K562 (cell line): ENCODE results near the gene AIFM1. TPM values are rescaled to one million over a fixed set of nuclear protein-coding genes. Genes with fewer than 3 reads are reported as not detected.

Source experiments
- COPS2 ChIP-seq: fragments of 450-650 bp; conservative IDR thresholded peaks from 2 replicates; pipeline ENCODE4 v1.6.1; 2016; ENCODE audit warnings: mild to moderate bottlenecking, moderate library complexity
- CREB1 ChIP-seq, 2 experiments: sonication (generic) in 1 of 2; formaldehyde crosslinking in 1 of 2; IDR thresholded peaks; 2 replicates each; pipeline versions ENCODE4 v1.6.1 to v1.8.0; 2012 to 2022; ENCODE audit warnings: inconsistent platforms in 1 of 2, mild to moderate bottlenecking in 1 of 2, missing genetic modification reagents in 1 of 2, moderate library complexity in 1 of 2
- ELF4 ChIP-seq: fragments of 450-650 bp; formaldehyde crosslinking; IDR thresholded peaks from 2 replicates; pipeline ENCODE4 v1.4.0; 2022; ENCODE audit warnings: missing genetic modification characterization
- EP300 ChIP-seq: IDR thresholded peaks from 2 replicates; pipeline ENCODE4 v1.6.1; 2012; ENCODE audit warnings: low read length, improper control_type of control experiment
- HES1 ChIP-seq: fragments of 450-650 bp; IDR thresholded peaks from 2 replicates; pipeline ENCODE4 v1.6.1; 2016; ENCODE audit warnings: low read depth, mild to moderate bottlenecking, moderate library complexity
- HNRNPK ChIP-seq: fragments of 200-400 bp; formaldehyde crosslinking; IDR thresholded peaks from one replicate; pipeline ENCODE4 v1.6.1; 2018; ENCODE audit warnings: mild to moderate bottlenecking, low read depth, low read length; ENCODE audit not compliant: poor library complexity, severe bottlenecking
- ILF3 ChIP-seq: fragments of 450-650 bp; IDR thresholded peaks from 2 replicates; pipeline ENCODE4 v1.6.1; 2018; ENCODE audit warnings: antibody characterized with exemption, mild to moderate bottlenecking, moderate library complexity, borderline replicate concordance
- ILK ChIP-seq: fragments of 450-650 bp; IDR thresholded peaks from 2 replicates; pipeline ENCODE4 v1.6.1; 2016; ENCODE audit warnings: missing genetic modification characterization, low read depth, mild to moderate bottlenecking, missing compliant biosample characterization, moderate library complexity, borderline replicate concordance
- KAT8 ChIP-seq: fragments of 450-650 bp; IDR thresholded peaks from 2 replicates; pipeline ENCODE4 v1.6.1; 2016; ENCODE audit warnings: low read depth, mild to moderate bottlenecking
- KLF1 ChIP-seq: fragments of 450-650 bp; IDR thresholded peaks from 2 replicates; pipeline ENCODE4 v1.6.1; 2016; ENCODE audit warnings: missing genetic modification characterization, missing compliant biosample characterization
- MEF2D ChIP-seq: conservative IDR thresholded peaks from 2 replicates; pipeline ENCODE4 v1.6.1; 2016; ENCODE audit warnings: low read depth, missing genetic modification characterization, missing compliant biosample characterization
- MIER1 ChIP-seq: fragments of 450-650 bp; IDR thresholded peaks from 2 replicates; pipeline ENCODE4 v1.6.1; 2016; ENCODE audit warnings: antibody characterized with exemption, mild to moderate bottlenecking, low read depth
- NELFE ChIP-seq: IDR thresholded peaks from 2 replicates; pipeline ENCODE4 v1.6.1; 2011; ENCODE audit warnings: mild to moderate bottlenecking; ENCODE audit not compliant: insufficient read depth, insufficient read length
- NFATC3 ChIP-seq: fragments of 450-650 bp; IDR thresholded peaks from 2 replicates; pipeline ENCODE4 v1.6.1; 2017; ENCODE audit warnings: mild to moderate bottlenecking
- NFE2L1 ChIP-seq: fragments of 450-650 bp; IDR thresholded peaks from 2 replicates; pipeline ENCODE4 v1.6.1; 2016; ENCODE audit warnings: missing genetic modification characterization, low read depth, mild to moderate bottlenecking, missing compliant biosample characterization, moderate library complexity, borderline replicate concordance
- NR2C1 ChIP-seq, 2 experiments: fragments of 450-650 bp; IDR thresholded peaks; 2 replicates each; pipeline ENCODE4 v1.6.1; 2017; ENCODE audit warnings: mild to moderate bottlenecking in 2 of 2, antibody characterized with exemption in 1 of 2, inconsistent platforms in 1 of 2, missing compliant biosample characterization in 1 of 2, missing genetic modification characterization in 1 of 2
- RAD51 ChIP-seq: fragments of 450-650 bp; IDR thresholded peaks from 2 replicates; pipeline ENCODE4 v1.7.1; 2016; ENCODE audit warnings: low read depth, mild to moderate bottlenecking, borderline replicate concordance
- SP1 ChIP-seq: sonication (generic); formaldehyde crosslinking; IDR thresholded peaks from 2 replicates; pipeline ENCODE4 v1.8.1; 2022; ENCODE audit warnings: mild to moderate bottlenecking, missing genetic modification reagents
- TEAD4 ChIP-seq, 2 experiments: sonication (generic) in 1 of 2; formaldehyde crosslinking in 1 of 2; IDR thresholded peaks; 2 replicates each; pipeline versions ENCODE4 v1.6.1 to v1.8.0; 2012 to 2022; ENCODE audit warnings: borderline replicate concordance in 1 of 2, inconsistent platforms in 1 of 2, low read length in 1 of 2, mild to moderate bottlenecking in 1 of 2, missing genetic modification reagents in 1 of 2
- ZMIZ1 ChIP-seq, 2 experiments: fragments of 150-350 bp in 1 of 2; IDR thresholded peaks; 2 replicates each; pipeline ENCODE4 v1.6.1; 2012 to 2016; ENCODE audit warnings: low read depth in 2 of 2, low read length in 2 of 2, mild to moderate bottlenecking in 1 of 2, moderate library complexity in 1 of 2
- ZNF384 ChIP-seq: IDR thresholded peaks from 2 replicates; pipeline ENCODE4 v1.6.1; 2012; ENCODE audit warnings: low read depth, low read length, improper control_type of control experiment
- ZNF764 ChIP-seq: fragments of 250-450 bp; sonication (Bioruptor Pico); IDR thresholded peaks from 2 replicates; pipeline ENCODE4 v1.4.0; 2020; ENCODE audit warnings: low read depth, mild to moderate bottlenecking, moderate library complexity
- polyA plus RNA-seq, 8 experiments: library from polyadenylated mRNA; depleted of rRNA in 4 of 8; stranded (reverse) in 5 of 8; unstranded in 3 of 8; fragments of >200 nt; fragmentation: Nextera tagmentation in 2 of 8; fragmentation: Illumina TruSeq in 1 of 8; extraction: Ambion mirVana in 2 of 8; extraction: Trizol in 1 of 8; gene quantifications; 2 replicates each; pipeline versions ENCODE4 v1.2.1 to v1.2.3, GENCODE V29; 2011 to 2014; ENCODE audit warnings: inconsistent platforms in 1 of 8, missing spikeins in 1 of 8
- total RNA-seq, 7 experiments: library from RNA; depleted of rRNA in 6 of 7; stranded (reverse); fragments of >200 nt in 6 of 7; fragmentation: Illumina TruSeq in 2 of 7; extraction: Trizol in 2 of 7; gene quantifications; 2 replicates each; pipeline versions ENCODE4 v1.2.1 to v1.2.3, GENCODE V29; 2011 to 2021; ENCODE audit warnings: low replicate concordance in 1 of 7
- TF ChIP-seq, protein P1 (sequence below): fragments of 250-450 bp; sonication (Bioruptor Pico); IDR thresholded peaks from 2 replicates; pipeline ENCODE4 v1.4.0; 2020

Gene AIFM1
- total and polyA plus RNA-seq, 9 of the 15 experiments (the other 6 are each of a cell fraction or from before 2014, with no cell fraction given), result 51.0 to 117 (median 91.2) TPM

GRCh38 chrX:130179579-130180215 is 14.1 kb upstream of the AIFM1 start (continued):
- TF ChIP-seq ZMIZ1 (IDR thresholded peaks at IDR 0.05; ENCODE audit: low read depth in 2 of 2, low read length in 2 of 2) (peak in 1 of 2 experiments; percentile 98; a peak in 2 of 4 replicates), NFE2L1 (tag) (no peak), NELFE (no peak), TEAD4 (IDR thresholded peaks at IDR 0.05; ENCODE audit: low read length) (peak; percentile 100), TEAD4 (CRISPR knock-in tag; IDR thresholded peaks at IDR 0.05; ENCODE audit: borderline replicate concordance) (no peak), ZNF764 (no peak), MEF2D (tag) (peak; percentile 86; the same call in 1 of the 2 replicates), HNRNPK (no peak), RAD51 (peak; percentile 44; the same call in 1 of the 2 replicates), CREB1 (IDR thresholded peaks at IDR 0.05) (peak; percentile 92), CREB1 (CRISPR knock-in tag; IDR thresholded peaks at IDR 0.05) (peak; percentile 78; the same call in 1 of the 2 replicates), KAT8 (no peak), ELF4 (CRISPR knock-in tag) (0 out of 2 replicates have a peak, but pooled peaks have one; percentile 43), HES1 (peak; percentile 91), NFATC3 (0 out of 2 replicates have a peak, but pooled peaks have one; percentile 68), COPS2 (no peak), EP300 (peak; percentile 98), ILK (no peak), ILF3 (no peak), KLF1 (tag) (no peak), SP1 (CRISPR knock-in tag) (peak; percentile 64; the same call in 1 of the 2 replicates), ZNF384 (peak; percentile 7; the same call in 1 of the 2 replicates), MIER1 (no peak), NR2C1 (IDR thresholded peaks at IDR 0.05) (no peak), NR2C1 (tag; IDR thresholded peaks at IDR 0.05) (0 out of 2 replicates have a peak, but pooled peaks have one; percentile 29)
- TF ChIP-seq, protein P1, sequence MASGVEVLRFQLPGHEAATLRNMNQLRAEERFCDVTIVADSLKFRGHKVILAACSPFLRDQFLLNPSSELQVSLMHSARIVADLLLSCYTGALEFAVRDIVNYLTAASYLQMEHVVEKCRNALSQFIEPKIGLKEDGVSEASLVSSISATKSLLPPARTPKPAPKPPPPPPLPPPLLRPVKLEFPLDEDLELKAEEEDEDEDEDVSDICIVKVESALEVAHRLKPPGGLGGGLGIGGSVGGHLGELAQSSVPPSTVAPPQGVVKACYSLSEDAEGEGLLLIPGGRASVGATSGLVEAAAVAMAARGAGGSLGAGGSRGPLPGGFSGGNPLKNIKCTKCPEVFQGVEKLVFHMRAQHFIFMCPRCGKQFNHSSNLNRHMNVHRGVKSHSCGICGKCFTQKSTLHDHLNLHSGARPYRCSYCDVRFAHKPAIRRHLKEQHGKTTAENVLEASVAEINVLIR, result no peak; the same call in 1 of the 2 replicates
